HCEC 1CT (cell line): Measurements from ENCODE around the gene PRR13.
A peak's percentile ranks its signal among the peaks of the same experiment; 100 is the strongest.
"Not testable (repeated sequence)": the region's sequence is repeated elsewhere in the genome, so short reads cannot be mapped to it uniquely, and the experiment has no call there.

ENCODE experiments used
- DNase-seq: peaks from one replicate; pipeline ENCODE4 v3.0.0-alpha.2; 2017

PRR13 gene

GRCh38 chr12:53441040-53441833 is at the start of gene PRR13:
TSS of gene PRR13 (plus strand) at chr12:53441734. CDS start at chr12:53442715, 981 bp downstream.
- DNase-seq: peak; percentile 100

- DNase-seq: no peak
These were observed 41.6 kb upstream of the PRR13 start for GRCh38 chr12:53399896-53400295.

- not testable (repeated sequence) for DNase-seq
These were observed 39.2 kb upstream of the PRR13 start for GRCh38 chr12:53402351-53402750.

GRCh38 chr12:53402871-53403270 is 38.7 kb upstream of the PRR13 start:
- no peak for DNase-seq

- no peak for DNase-seq
These were observed 30.6 kb upstream of the PRR13 start for GRCh38 chr12:53410951-53411350.

GRCh38 chr12:53413485-53414204 is 27.9 kb upstream of the PRR13 start:
- DNase-seq: no peak

GRCh38 chr12:53414756-53415417 is 26.6 kb upstream of the PRR13 start:
- DNase-seq: no peak

GRCh38 chr12:53415752-53416389 is 25.7 kb upstream of the PRR13 start:
- not testable (repeated sequence) for DNase-seq

- DNase-seq: not testable (repeated sequence)
These were observed 24.2 kb upstream of the PRR13 start for GRCh38 chr12:53417291-53417816.

- DNase-seq: no peak
These were observed 23.3 kb upstream of the PRR13 start for GRCh38 chr12:53418221-53418620.

GRCh38 chr12:53419756-53420155 is 21.8 kb upstream of the PRR13 start:
- no peak for DNase-seq

GRCh38 chr12:53422247-53422646 is 19.3 kb upstream of the PRR13 start:
- DNase-seq: not testable (repeated sequence)

- DNase-seq: no peak
These were observed 17.9 kb upstream of the PRR13 start, which contains the start of gene AMHR2 for GRCh38 chr12:53423597-53423996. TSS of gene AMHR2 (plus strand) at chr12:53423855. CDS start at chr12:53423935, 80 bp downstream.

- no peak for DNase-seq
These were observed 16.7 kb upstream of the PRR13 start for GRCh38 chr12:53424626-53425514.

- no peak for DNase-seq
These were observed 15.9 kb upstream of the PRR13 start for GRCh38 chr12:53425515-53426150.

GRCh38 chr12:53427905-53428594 is 13.5 kb upstream of the PRR13 start:
- DNase-seq: peak; percentile 94

- DNase-seq: no peak
These were observed 12.8 kb upstream of the PRR13 start for GRCh38 chr12:53428741-53429140.

GRCh38 chr12:53430116-53430515 is 11.4 kb upstream of the PRR13 start:
- DNase-seq: no peak

GRCh38 chr12:53431187-53431586 is 10.3 kb upstream of the PRR13 start:
- DNase-seq: no peak

GRCh38 chr12:53435326-53435725 is 6.2 kb upstream of the PRR13 start:
- not testable (repeated sequence) for DNase-seq
